ENCODE data around the gene CCDC15.
"Not testable (repeated sequence)": the region's sequence is repeated elsewhere in the genome, so short reads cannot be mapped to it uniquely, and the experiment has no call there.

CCDC15 gene

GRCh38 chr11:125016413-125016812 is 62.4 kb downstream of the CCDC15 start:
- no peak for DNase-seq

GRCh38 chr11:125020342-125020741 is 66.3 kb downstream of the CCDC15 start:
- no peak for DNase-seq

GRCh38 chr11:125022551-125022950 is 68.5 kb downstream of the CCDC15 start:
- DNase-seq = no peak

GRCh38 chr11:125025968-125026367 is 72.0 kb downstream of the CCDC15 start:
- DNase-seq = no peak

GRCh38 chr11:125029431-125029830 is 75.4 kb downstream of the CCDC15 start:
- DNase-seq = not testable (repeated sequence)

GRCh38 chr11:125036933-125037332 is 82.9 kb downstream of the CCDC15 start:
- no peak for DNase-seq

- no peak for DNase-seq
These were observed 95.3 kb downstream of the CCDC15 start for GRCh38 chr11:125049164-125049792.

GRCh38 chr11:125052047-125052446 is 98.0 kb downstream of the CCDC15 start:
- DNase-seq = no peak

- DNase-seq = no peak
These were observed 99.2 kb downstream of the CCDC15 start for GRCh38 chr11:125053167-125053566.

GRCh38 chr11:125055107-125055715 is 101.2 kb downstream of the CCDC15 start:
- no peak for DNase-seq

GRCh38 chr11:125056111-125056510 is 102.1 kb downstream of the CCDC15 start:
- not testable (repeated sequence) for DNase-seq

GRCh38 chr11:125056931-125057692 is 103.1 kb downstream of the CCDC15 start:
- DNase-seq = no peak

GRCh38 chr11:125057693-125058016 is 103.7 kb downstream of the CCDC15 start:
- DNase-seq = no peak

GRCh38 chr11:125061281-125061680 is 107.3 kb downstream of the CCDC15 start:
- no peak for DNase-seq

- DNase-seq = no peak
These were observed 108.4 kb downstream of the CCDC15 start for GRCh38 chr11:125062218-125062930.

GRCh38 chr11:125062931-125063428 is 109.0 kb downstream of the CCDC15 start, which contains the start of gene SLC37A2:
TSS of gene SLC37A2 (plus strand) at chr11:125063305. CDS start at chr11:125063368, 63 bp downstream.
- peak; percentile 39 to 61 for DNase-seq

GRCh38 chr11:125063429-125064043 is 109.5 kb downstream of the CCDC15 start:
- DNase-seq = no peak

GRCh38 chr11:125064070-125064469 is 110.1 kb downstream of the CCDC15 start:
- no peak for DNase-seq

GRCh38 chr11:125068368-125068767 is 114.4 kb downstream of the CCDC15 start:
- DNase-seq = no peak

GRCh38 chr11:125069008-125069407 is 115.0 kb downstream of the CCDC15 start:
- DNase-seq = no peak

GRCh38 chr11:125069796-125070195 is 115.8 kb downstream of the CCDC15 start:
- no peak for DNase-seq

- DNase-seq = peak in 1 of 2 donors; percentile 17
These were observed 116.8 kb downstream of the CCDC15 start for GRCh38 chr11:125070699-125071254.
